Right lobe of liver (tissue), 6 donors: Measurements from ENCODE around the gene RANBP1. TPM values are rescaled to one million over a fixed set of nuclear protein-coding genes. Genes with fewer than 3 reads are reported as not detected.

ENCODE experiments used
- ATAC-seq, 4 donors: fragments of 200-7000 bp; cut with Tn5 transposase; one replicate each; pipeline ENCODE4 v1.9.1; 2020; ENCODE audit warnings: mild to moderate bottlenecking in 4 of 4, moderate library complexity in 4 of 4
- DNase-seq, 3 donors: peaks; one replicate each; pipeline ENCODE4 v3.0.0-alpha.2; 2020
- H3K27ac ChIP-seq, 3 donors: fragments of 200-600 bp; one replicate each; pipeline ENCODE4 v1.8.0; 2022
- H3K27me3 ChIP-seq, 2 donors: fragments of 200-600 bp; one replicate each; pipeline ENCODE4 v1.8.0; 2022
- H3K36me3 ChIP-seq, 4 donors: fragments of 200-600 bp; sonication (generic) in 1 of 4; one replicate each; pipeline versions ENCODE4 v1.5.1 to v1.8.0; 2017 to 2022; ENCODE audit warnings: control low read depth in 1 of 4
- H3K4me1 ChIP-seq, 4 donors: fragments of 200-600 bp; sonication (generic) in 1 of 4; one replicate each; pipeline versions ENCODE4 v1.5.1 to v1.8.0; 2017 to 2022; ENCODE audit warnings: control low read depth in 1 of 4
- H3K4me3 ChIP-seq, 3 donors: fragments of 200-600 bp; one replicate each; pipeline ENCODE4 v1.8.0; 2022
- H3K9me3 ChIP-seq, 4 donors: fragments of 200-600 bp; sonication (generic) in 1 of 4; one replicate each; pipeline versions ENCODE4 v1.5.1 to v1.8.0; 2017 to 2022; ENCODE audit warnings: control low read depth in 1 of 4
- CTCF ChIP-seq, 4 donors: fragments of 200-600 bp in 3 of 4; fragments of 450-650 bp in 1 of 4; IDR thresholded peaks; one replicate each; pipeline versions ENCODE4 v1.5.1 to v1.8.0; 2016 to 2022; ENCODE audit warnings: antibody characterized with exemption in 4 of 4, mild to moderate bottlenecking in 2 of 4
- POLR2A ChIP-seq: fragments of 450-650 bp; IDR thresholded peaks from one replicate; pipeline ENCODE4 v1.6.1; 2017; ENCODE audit warnings: antibody characterized with exemption, mild to moderate bottlenecking
- WGBS: methylation state at CpG from one replicate; pipeline ENCODE4 v1.1.6; 2018; ENCODE audit warnings: low coverage, low lambda C conversion rate; ENCODE audit not compliant: insufficient coverage; ENCODE audit errors: missing lambda C conversion rate; 5-methylcytosine and 5-hydroxymethylcytosine counted together
- intact Hi-C, 2 donors: fragments of 100-400 bp; cut with DNase I; formaldehyde crosslinking; loops; one replicate each; pipeline versions ENCODE4 v1.11.2 to v1.14.1; 2022
- total RNA-seq, 6 experiments: library from RNA; depleted of rRNA in 2 of 6; stranded (reverse); fragments of >200 nt in 2 of 6; fragmentation: NEBNext Ultra II Directional in 3 of 6; extraction: Animal tissue kit (Norgen Biotek cat#: 25700) in 3 of 6; gene quantifications; one replicate each; pipeline versions ENCODE4 v1.1.0 to v1.2.4, GENCODE V29; 2016 to 2023
- donor health status: DM: no; HTN: yes; CAD: no.
- donor health status: DM: no; HTN: no; CAD: no.
- donor health status: DM: no; HTN: no; CAD: no.
- donor health status: DM: no; HTN: yes; CAD: no.
- donor health status: DM: no; HTN: yes; CAD: no.

Gene RANBP1
- total RNA-seq, 6 experiments from 2014 or later, result 39.5 to 224 (median 52.2) TPM

GRCh38 chr22:20087319-20088262, 28.3 kb upstream of the RANBP1 start:
- Histone ChIP-seq H3K4me1 (peaks cover 0 to 37% (median 22%) of the 10 kb centered on the region in 4 donors), H3K36me3 (peaks cover 9 to 68% (median 39%) of the 10 kb centered on the region in 4 donors), H3K27me3 (no peaks in the 10 kb centered on the region), H3K4me3 (no peak overlapping the region), H3K9me3 (no peaks in the 10 kb centered on the region), H3K27ac (no peak overlapping the region)
- DNase-seq (no peak), ATAC-seq (no peak)
- no peak for TF ChIP-seq POLR2A
- no peak for TF ChIP-seq CTCF (IDR thresholded peaks at IDR 0.05)
- WGBS, result 78% methylated on average over 8 of the region's 14 CpGs
- intact Hi-C loops, result no loop called here

GRCh38 chr22:20088263-20088648, 27.6 kb upstream of the RANBP1 start:
- ATAC-seq (no peak), DNase-seq (no peak)
- no peak overlapping the region for H3K27ac ChIP-seq
- TF ChIP-seq POLR2A (no peak), CTCF (IDR thresholded peaks at IDR 0.05) (no peak)
- H3K27me3 ChIP-seq, result no peaks in the 10 kb centered on the region
- no peak overlapping the region for H3K4me3 ChIP-seq
- peaks cover 9 to 71% (median 39%) of the 10 kb centered on the region in 4 donors for H3K36me3 ChIP-seq
- intact Hi-C loops, result no loop called here
- peaks cover 0 to 37% (median 21%) of the 10 kb centered on the region in 4 donors for H3K4me1 ChIP-seq
- no peaks in the 10 kb centered on the region for H3K9me3 ChIP-seq
- 63% methylated on average over 6 of the region's 8 CpGs for WGBS

- DNase-seq, result no peak
Measured at GRCh38 chr22:20089226-20089976, 26.5 kb upstream of the RANBP1 start.

More at GRCh38 chr22:20089226-20089976, 26.5 kb upstream of the RANBP1 start:
- no peaks in the 10 kb centered on the region for H3K9me3 ChIP-seq
- no peak overlapping the region for H3K4me3 ChIP-seq
- WGBS, result 80% methylated on average over 2 of the region's 17 CpGs
- peaks cover 9 to 71% (median 39%) of the 10 kb centered on the region in 4 donors for H3K36me3 ChIP-seq
- peaks cover 0 to 33% (median 17%) of the 10 kb centered on the region in 4 donors for H3K4me1 ChIP-seq
- H3K27me3 ChIP-seq, result no peaks in the 10 kb centered on the region
- no peak for TF ChIP-seq CTCF (IDR thresholded peaks at IDR 0.05)
- no peak for TF ChIP-seq POLR2A
- intact Hi-C loops, result no loop called here
- ATAC-seq, result no peak
- H3K27ac ChIP-seq, result no peak overlapping the region
